LNCaP clone FGC (cell line): ENCODE measurements around the gene PIP5K1B.

Source experiments
- DNase-seq: peaks from one replicate; pipeline ENCODE4 v3.0.0-alpha.2; 2011; ENCODE audit warnings: low read depth
- H3K4me3 ChIP-seq: 2 replicates; pipeline ENCODE4 v1.5.1; 2011; ENCODE audit warnings: mild to moderate bottlenecking, low read depth, low read length, control low read depth
- CTCF ChIP-seq: IDR thresholded peaks from 2 replicates; pipeline ENCODE4 v1.5.1; 2012; ENCODE audit warnings: mild to moderate bottlenecking; ENCODE audit not compliant: control insufficient read depth, insufficient read depth; ENCODE audit errors: extremely low read depth

Gene PIP5K1B

GRCh38 chr9:69009708-69010107, 304.7 kb downstream of the PIP5K1B start:
- H3K4me3 ChIP-seq: no peak overlapping the region
- TF ChIP-seq CTCF: no peak

GRCh38 chr9:69012696-69013381, 307.8 kb downstream of the PIP5K1B start:
- no peak for TF ChIP-seq CTCF
- DNase-seq: no peak
- no peak overlapping the region for H3K4me3 ChIP-seq

More at GRCh38 chr9:69009708-69010107, 304.7 kb downstream of the PIP5K1B start:
- no peak for DNase-seq

GRCh38 chr9:69013382-69013727, 308.3 kb downstream of the PIP5K1B start:
- no peak for DNase-seq
- no peak overlapping the region for H3K4me3 ChIP-seq
- no peak for TF ChIP-seq CTCF

GRCh38 chr9:69014013-69014412, 309.0 kb downstream of the PIP5K1B start, which contains the start of gene PRKACG:
Gene PRKACG (minus strand): TSS chr9:69014113. CDS start chr9:69014092, 21 bp downstream.
- DNase-seq: no peak
- H3K4me3 ChIP-seq: no peak within 1 kb of the TSS
- no peak for TF ChIP-seq CTCF

- no peak overlapping the region for H3K4me3 ChIP-seq
- DNase-seq: no peak
- TF ChIP-seq CTCF: no peak
Observed at GRCh38 chr9:69016191-69017096, 311.4 kb downstream of the PIP5K1B start.

GRCh38 chr9:69018737-69019136, 313.7 kb downstream of the PIP5K1B start:
- TF ChIP-seq CTCF: no peak
- DNase-seq: no peak
- H3K4me3 ChIP-seq: no peak overlapping the region
